ENCODE data around the gene MAP2K6. TPM values are rescaled to one million over a fixed set of nuclear protein-coding genes. Genes with fewer than 3 reads are reported as not detected.

The MAP2K6 gene
- total RNA-seq, 4 donors from 2014 or later, result 3.6 to 5.6 (median 4.4) TPM

- H3K36me3 ChIP-seq, result no peaks in the 10 kb centered on the region
- WGBS, 2 donors, result 71 to 84% methylated on average over 4 of the region's 4 CpGs
- intact Hi-C loops (cut with DNase I), result no loop called here
- no peak overlapping the region for H3K4me3 ChIP-seq (replicated peaks in 1 of 3)
- H3K27me3 ChIP-seq, result no peaks in the 10 kb centered on the region
- H3K4me1 ChIP-seq, result peaks cover 13 to 19% of the 10 kb centered on the region in 2 donors
- no peaks in the 10 kb centered on the region for H3K9me3 ChIP-seq
- H3K27ac ChIP-seq, result peak overlapping the region in 2 of 3 donors; percentile 33 to 39
- DNase-seq, result peak; percentile 31 to 32
- TF ChIP-seq CTCF (IDR thresholded peaks at IDR 0.05), result no peak
- TF ChIP-seq POLR2A (IDR thresholded peaks at IDR 0.05), result no peak
These were observed 125.4 kb downstream of the MAP2K6 start for GRCh38 chr17:69539781-69540319.

GRCh38 chr17:69540356-69540755, 125.9 kb downstream of the MAP2K6 start:
- H3K4me1 ChIP-seq, result peaks cover 13 to 19% of the 10 kb centered on the region in 2 donors
- no peak overlapping the region for H3K4me3 ChIP-seq (replicated peaks in 1 of 3)
- 56 to 58% methylated on average over 2 of the region's 2 CpGs for WGBS, 2 donors
- DNase-seq, result no peak
- H3K36me3 ChIP-seq, result no peaks in the 10 kb centered on the region
- intact Hi-C loops (cut with DNase I), result no loop called here
- peak overlapping the region in 2 of 3 donors; percentile 33 to 39 for H3K27ac ChIP-seq
- no peaks in the 10 kb centered on the region for H3K27me3 ChIP-seq
- TF ChIP-seq CTCF (IDR thresholded peaks at IDR 0.05) (no peak), POLR2A (IDR thresholded peaks at IDR 0.05) (no peak)
- no peaks in the 10 kb centered on the region for H3K9me3 ChIP-seq

- no peak for TF ChIP-seq POLR2A (IDR thresholded peaks at IDR 0.05)
- intact Hi-C loops (cut with DNase I), result no loop called here
- no peaks in the 10 kb centered on the region for H3K36me3 ChIP-seq
- no peaks in the 10 kb centered on the region for H3K9me3 ChIP-seq
- no peak overlapping the region for H3K27ac ChIP-seq
- DNase-seq, result no peak
- 97 to 99% methylated on average over 3 of the region's 3 CpGs for WGBS, 2 donors
- H3K4me3 ChIP-seq (replicated peaks in 1 of 3), result no peak overlapping the region
- H3K4me1 ChIP-seq, result no peaks in the 10 kb centered on the region
- H3K27me3 ChIP-seq, result no peaks in the 10 kb centered on the region
These were observed 132.7 kb downstream of the MAP2K6 start for GRCh38 chr17:69547230-69547629.

GRCh38 chr17:69547947-69548346, 133.4 kb downstream of the MAP2K6 start:
- no peaks in the 10 kb centered on the region for H3K9me3 ChIP-seq
- H3K4me1 ChIP-seq, result no peaks in the 10 kb centered on the region
- 96 to 98% methylated on average over 3 of the region's 3 CpGs for WGBS, 2 donors
- H3K4me3 ChIP-seq (replicated peaks in 1 of 3), result no peak overlapping the region
- no peaks in the 10 kb centered on the region for H3K27me3 ChIP-seq
- DNase-seq, result no peak
- intact Hi-C loops (cut with DNase I), result no loop called here
- no peak overlapping the region for H3K27ac ChIP-seq
- H3K36me3 ChIP-seq, result no peaks in the 10 kb centered on the region
- no peak for TF ChIP-seq POLR2A (IDR thresholded peaks at IDR 0.05)
- no peak for TF ChIP-seq CTCF (IDR thresholded peaks at IDR 0.05)

GRCh38 chr17:69551212-69552010, 136.9 kb downstream of the MAP2K6 start:
- DNase-seq, result no peak
- Histone ChIP-seq H3K36me3 (no peaks in the 10 kb centered on the region), H3K4me1 (no peaks in the 10 kb centered on the region), H3K4me3 (replicated peaks in 1 of 3) (no peak overlapping the region), H3K9me3 (no peaks in the 10 kb centered on the region), H3K27me3 (no peaks in the 10 kb centered on the region), H3K27ac (no peak overlapping the region)
- 100% methylated on average over 1 of the region's 1 CpG for WGBS, 2 donors
- intact Hi-C loops (cut with DNase I), result no loop called here
- TF ChIP-seq CTCF (IDR thresholded peaks at IDR 0.05), result no peak
- TF ChIP-seq POLR2A (IDR thresholded peaks at IDR 0.05), result no peak
